ENCODE data around the gene ROMO1. TPM values are rescaled to one million over a fixed set of nuclear protein-coding genes. Genes with fewer than 3 reads are reported as not detected.

The ROMO1 gene
- total RNA-seq, 1 experiment from 2014 or later: 407 TPM

Other genes with a start within 250 kb of the ROMO1 start
- gene CEP250, start 243.8 kb upstream of the ROMO1 start, total RNA-seq (2014; rRNA removed; shearing (Covaris generic)): 11.5 and 15.3 TPM in 2 replicates
- gene C20orf173, start 169.8 kb upstream of the ROMO1 start, total RNA-seq (2014; rRNA removed; shearing (Covaris generic)): not detected in 2 replicates
- gene ERGIC3, start 157.3 kb upstream of the ROMO1 start, total RNA-seq (2014; rRNA removed; shearing (Covaris generic)): 503 and 555 TPM in 2 replicates
- 0.45 TPM in 1 of 2 replicates, not detected in the other for gene SPAG4, start 83.6 kb upstream of the ROMO1 start, total RNA-seq (2014; rRNA removed; shearing (Covaris generic))
- 174 and 204 TPM in 2 replicates for gene CPNE1, start 34.5 kb upstream of the ROMO1 start, total RNA-seq (2014; rRNA removed; shearing (Covaris generic))
- 37.1 and 62.3 TPM in 2 replicates for gene RBM12, start 34.5 kb upstream of the ROMO1 start, total RNA-seq (2014; rRNA removed; shearing (Covaris generic))
- gene NFS1, start 53 bp upstream of the ROMO1 start, total RNA-seq (2014; rRNA removed; shearing (Covaris generic)): 27.4 and 42.0 TPM in 2 replicates
- gene RBM39, start 42.9 kb downstream of the ROMO1 start, total RNA-seq (2014; rRNA removed; shearing (Covaris generic)): 162 and 164 TPM in 2 replicates
- 12.0 and 15.0 TPM in 2 replicates for gene PHF20, start 72.6 kb downstream of the ROMO1 start, total RNA-seq (2014; rRNA removed; shearing (Covaris generic))